ENCODE results near the gene LTB.

DNA sequence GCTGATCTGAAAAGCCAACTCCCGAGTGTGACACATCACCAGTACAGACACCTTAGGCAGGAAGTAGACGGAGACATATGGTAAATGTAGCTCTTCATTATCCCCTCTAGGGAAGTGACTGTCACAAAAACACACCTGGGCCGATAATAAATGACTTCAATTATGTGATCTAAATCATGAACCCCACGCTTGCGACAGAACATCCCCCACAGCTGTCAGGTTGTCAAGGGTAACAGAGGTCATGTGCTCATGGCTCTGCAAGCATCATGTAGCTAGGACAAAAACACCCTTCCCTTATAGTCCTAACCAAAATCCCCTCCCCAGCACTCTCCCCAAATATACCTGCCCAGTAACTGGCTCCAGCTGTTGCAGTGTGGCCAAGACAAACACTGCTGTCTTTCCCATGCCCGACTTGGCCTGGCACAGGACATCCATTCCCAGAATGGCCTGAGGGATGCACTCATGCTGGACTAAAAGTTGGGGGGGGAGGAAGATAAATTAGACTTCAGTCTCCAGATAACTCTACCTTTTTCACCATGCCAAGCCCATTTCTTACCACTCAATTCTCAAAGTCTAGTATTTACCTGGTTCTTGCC lies 43.3 kb downstream of the LTB start:
- TF ChIP-seq, protein P1, sequence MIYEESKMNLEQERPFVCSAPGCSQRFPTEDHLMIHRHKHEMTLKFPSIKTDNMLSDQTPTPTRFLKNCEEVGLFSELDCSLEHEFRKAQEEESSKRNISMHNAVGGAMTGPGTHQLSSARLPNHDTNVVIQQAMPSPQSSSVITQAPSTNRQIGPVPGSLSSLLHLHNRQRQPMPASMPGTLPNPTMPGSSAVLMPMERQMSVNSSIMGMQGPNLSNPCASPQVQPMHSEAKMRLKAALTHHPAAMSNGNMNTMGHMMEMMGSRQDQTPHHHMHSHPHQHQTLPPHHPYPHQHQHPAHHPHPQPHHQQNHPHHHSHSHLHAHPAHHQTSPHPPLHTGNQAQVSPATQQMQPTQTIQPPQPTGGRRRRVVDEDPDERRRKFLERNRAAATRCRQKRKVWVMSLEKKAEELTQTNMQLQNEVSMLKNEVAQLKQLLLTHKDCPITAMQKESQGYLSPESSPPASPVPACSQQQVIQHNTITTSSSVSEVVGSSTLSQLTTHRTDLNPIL (CRISPR knock-in tag; IDR thresholded peaks at IDR 0.05; ENCODE audit: low read depth) = no peak
- no peak for TF ChIP-seq ARNTL (CRISPR knock-in tag; IDR thresholded peaks at IDR 0.05; ENCODE audit: borderline replicate concordance, low read depth)
- TF ChIP-seq, protein P2, sequence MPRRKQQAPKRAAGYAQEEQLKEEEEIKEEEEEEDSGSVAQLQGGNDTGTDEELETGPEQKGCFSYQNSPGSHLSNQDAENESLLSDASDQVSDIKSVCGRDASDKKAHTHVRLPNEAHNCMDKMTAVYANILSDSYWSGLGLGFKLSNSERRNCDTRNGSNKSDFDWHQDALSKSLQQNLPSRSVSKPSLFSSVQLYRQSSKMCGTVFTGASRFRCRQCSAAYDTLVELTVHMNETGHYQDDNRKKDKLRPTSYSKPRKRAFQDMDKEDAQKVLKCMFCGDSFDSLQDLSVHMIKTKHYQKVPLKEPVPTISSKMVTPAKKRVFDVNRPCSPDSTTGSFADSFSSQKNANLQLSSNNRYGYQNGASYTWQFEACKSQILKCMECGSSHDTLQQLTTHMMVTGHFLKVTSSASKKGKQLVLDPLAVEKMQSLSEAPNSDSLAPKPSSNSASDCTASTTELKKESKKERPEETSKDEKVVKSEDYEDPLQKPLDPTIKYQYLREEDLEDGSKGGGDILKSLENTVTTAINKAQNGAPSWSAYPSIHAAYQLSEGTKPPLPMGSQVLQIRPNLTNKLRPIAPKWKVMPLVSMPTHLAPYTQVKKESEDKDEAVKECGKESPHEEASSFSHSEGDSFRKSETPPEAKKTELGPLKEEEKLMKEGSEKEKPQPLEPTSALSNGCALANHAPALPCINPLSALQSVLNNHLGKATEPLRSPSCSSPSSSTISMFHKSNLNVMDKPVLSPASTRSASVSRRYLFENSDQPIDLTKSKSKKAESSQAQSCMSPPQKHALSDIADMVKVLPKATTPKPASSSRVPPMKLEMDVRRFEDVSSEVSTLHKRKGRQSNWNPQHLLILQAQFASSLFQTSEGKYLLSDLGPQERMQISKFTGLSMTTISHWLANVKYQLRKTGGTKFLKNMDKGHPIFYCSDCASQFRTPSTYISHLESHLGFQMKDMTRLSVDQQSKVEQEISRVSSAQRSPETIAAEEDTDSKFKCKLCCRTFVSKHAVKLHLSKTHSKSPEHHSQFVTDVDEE (CRISPR knock-in tag; IDR thresholded peaks at IDR 0.05) = no peak
- TF ChIP-seq BACH2 (CRISPR knock-in tag; IDR thresholded peaks at IDR 0.05; ENCODE audit: borderline replicate concordance) = no peak
- TF ChIP-seq ZFP3 (CRISPR knock-in tag; IDR thresholded peaks at IDR 0.05) = no peak
- TF ChIP-seq, protein P3, sequence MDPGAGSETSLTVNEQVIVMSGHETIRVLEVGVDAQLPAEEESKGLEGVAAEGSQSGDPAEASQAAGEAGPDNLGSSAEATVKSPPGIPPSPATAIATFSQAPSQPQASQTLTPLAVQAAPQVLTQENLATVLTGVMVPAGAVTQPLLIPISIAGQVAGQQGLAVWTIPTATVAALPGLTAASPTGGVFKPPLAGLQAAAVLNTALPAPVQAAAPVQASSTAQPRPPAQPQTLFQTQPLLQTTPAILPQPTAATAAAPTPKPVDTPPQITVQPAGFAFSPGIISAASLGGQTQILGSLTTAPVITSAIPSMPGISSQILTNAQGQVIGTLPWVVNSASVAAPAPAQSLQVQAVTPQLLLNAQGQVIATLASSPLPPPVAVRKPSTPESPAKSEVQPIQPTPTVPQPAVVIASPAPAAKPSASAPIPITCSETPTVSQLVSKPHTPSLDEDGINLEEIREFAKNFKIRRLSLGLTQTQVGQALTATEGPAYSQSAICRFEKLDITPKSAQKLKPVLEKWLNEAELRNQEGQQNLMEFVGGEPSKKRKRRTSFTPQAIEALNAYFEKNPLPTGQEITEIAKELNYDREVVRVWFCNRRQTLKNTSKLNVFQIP (CRISPR knock-in tag; IDR thresholded peaks at IDR 0.05; ENCODE audit: borderline replicate concordance, low read depth) = no peak
- TF ChIP-seq SNAI2 (CRISPR knock-in tag; IDR thresholded peaks at IDR 0.05) = no peak
- no peak for TF ChIP-seq GLIS3 (CRISPR knock-in tag; IDR thresholded peaks at IDR 0.05)
- TF ChIP-seq ESRRG (CRISPR knock-in tag; IDR thresholded peaks at IDR 0.05) = no peak
- no peak for TF ChIP-seq TOX (CRISPR knock-in tag; IDR thresholded peaks at IDR 0.05; ENCODE audit: borderline replicate concordance)
- TF ChIP-seq, protein P4, sequence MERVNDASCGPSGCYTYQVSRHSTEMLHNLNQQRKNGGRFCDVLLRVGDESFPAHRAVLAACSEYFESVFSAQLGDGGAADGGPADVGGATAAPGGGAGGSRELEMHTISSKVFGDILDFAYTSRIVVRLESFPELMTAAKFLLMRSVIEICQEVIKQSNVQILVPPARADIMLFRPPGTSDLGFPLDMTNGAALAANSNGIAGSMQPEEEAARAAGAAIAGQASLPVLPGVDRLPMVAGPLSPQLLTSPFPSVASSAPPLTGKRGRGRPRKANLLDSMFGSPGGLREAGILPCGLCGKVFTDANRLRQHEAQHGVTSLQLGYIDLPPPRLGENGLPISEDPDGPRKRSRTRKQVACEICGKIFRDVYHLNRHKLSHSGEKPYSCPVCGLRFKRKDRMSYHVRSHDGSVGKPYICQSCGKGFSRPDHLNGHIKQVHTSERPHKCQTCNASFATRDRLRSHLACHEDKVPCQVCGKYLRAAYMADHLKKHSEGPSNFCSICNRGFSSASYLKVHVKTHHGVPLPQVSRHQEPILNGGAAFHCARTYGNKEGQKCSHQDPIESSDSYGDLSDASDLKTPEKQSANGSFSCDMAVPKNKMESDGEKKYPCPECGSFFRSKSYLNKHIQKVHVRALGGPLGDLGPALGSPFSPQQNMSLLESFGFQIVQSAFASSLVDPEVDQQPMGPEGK (CRISPR knock-in tag; IDR thresholded peaks at IDR 0.05; ENCODE audit: borderline replicate concordance) = no peak
- no peak for TF ChIP-seq ZFP30 (CRISPR knock-in tag; IDR thresholded peaks at IDR 0.05)
- TF ChIP-seq RARB (CRISPR knock-in tag; IDR thresholded peaks at IDR 0.05) = no peak
- no peak for TF ChIP-seq ZNF8 (CRISPR knock-in tag; IDR thresholded peaks at IDR 0.05)
